ENCODE measurements around the gene C6orf163.

C6orf163 gene

DNA sequence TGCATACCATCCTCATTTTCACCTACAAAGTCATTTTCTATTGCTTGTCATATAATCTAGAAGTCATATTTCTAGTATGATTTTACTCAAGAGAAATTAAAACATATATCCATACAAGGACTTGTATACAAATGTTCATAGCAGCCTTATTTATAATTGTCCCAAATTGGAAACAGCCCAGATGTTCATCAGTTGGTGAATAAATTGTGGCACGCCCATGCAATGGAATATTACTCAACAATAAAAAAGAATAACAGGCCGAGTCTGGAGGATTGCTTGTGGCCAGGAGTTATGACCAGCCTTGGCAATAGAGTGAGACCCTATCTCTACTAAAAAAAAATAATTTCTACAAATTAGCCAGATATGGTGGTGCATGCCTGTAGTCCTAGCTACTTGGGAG, 28.8 kb downstream of the C6orf163 start:
- H3K4me3 ChIP-seq (ENCODE audit: low read depth, low read length) = no peak overlapping the region
- DNase-seq (ENCODE audit: low read depth) = no peak
- TF ChIP-seq, protein P1, sequence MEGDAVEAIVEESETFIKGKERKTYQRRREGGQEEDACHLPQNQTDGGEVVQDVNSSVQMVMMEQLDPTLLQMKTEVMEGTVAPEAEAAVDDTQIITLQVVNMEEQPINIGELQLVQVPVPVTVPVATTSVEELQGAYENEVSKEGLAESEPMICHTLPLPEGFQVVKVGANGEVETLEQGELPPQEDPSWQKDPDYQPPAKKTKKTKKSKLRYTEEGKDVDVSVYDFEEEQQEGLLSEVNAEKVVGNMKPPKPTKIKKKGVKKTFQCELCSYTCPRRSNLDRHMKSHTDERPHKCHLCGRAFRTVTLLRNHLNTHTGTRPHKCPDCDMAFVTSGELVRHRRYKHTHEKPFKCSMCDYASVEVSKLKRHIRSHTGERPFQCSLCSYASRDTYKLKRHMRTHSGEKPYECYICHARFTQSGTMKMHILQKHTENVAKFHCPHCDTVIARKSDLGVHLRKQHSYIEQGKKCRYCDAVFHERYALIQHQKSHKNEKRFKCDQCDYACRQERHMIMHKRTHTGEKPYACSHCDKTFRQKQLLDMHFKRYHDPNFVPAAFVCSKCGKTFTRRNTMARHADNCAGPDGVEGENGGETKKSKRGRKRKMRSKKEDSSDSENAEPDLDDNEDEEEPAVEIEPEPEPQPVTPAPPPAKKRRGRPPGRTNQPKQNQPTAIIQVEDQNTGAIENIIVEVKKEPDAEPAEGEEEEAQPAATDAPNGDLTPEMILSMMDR (IDR thresholded peaks at IDR 0.05; ENCODE audit: low read depth, low read length, missing control alignments) = no peak

DNA sequence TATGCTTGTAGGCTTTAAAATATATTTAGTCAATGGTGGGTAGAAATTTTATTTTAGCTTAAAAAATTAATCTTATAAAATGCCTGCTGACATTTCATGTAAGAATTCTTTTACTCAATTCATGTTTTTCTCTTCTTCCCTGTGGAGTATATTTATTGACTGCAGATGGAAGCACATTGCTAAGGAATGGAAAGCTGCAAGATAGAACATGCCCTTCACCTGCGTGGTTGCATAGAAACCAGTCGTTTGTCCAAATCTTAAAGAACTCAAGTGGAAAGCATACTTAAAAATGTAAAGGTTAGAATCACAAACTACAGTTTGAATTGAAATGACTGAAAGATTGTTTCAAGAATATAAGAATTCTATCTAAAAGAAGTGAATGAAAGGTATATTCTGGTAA, 30.7 kb downstream of the C6orf163 start:
- TF ChIP-seq, protein P1 (IDR thresholded peaks at IDR 0.05; ENCODE audit: low read depth, low read length, missing control alignments) = no peak
- no peak overlapping the region for H3K4me3 ChIP-seq (ENCODE audit: low read depth, low read length)
- no peak for DNase-seq (ENCODE audit: low read depth)

DNA sequence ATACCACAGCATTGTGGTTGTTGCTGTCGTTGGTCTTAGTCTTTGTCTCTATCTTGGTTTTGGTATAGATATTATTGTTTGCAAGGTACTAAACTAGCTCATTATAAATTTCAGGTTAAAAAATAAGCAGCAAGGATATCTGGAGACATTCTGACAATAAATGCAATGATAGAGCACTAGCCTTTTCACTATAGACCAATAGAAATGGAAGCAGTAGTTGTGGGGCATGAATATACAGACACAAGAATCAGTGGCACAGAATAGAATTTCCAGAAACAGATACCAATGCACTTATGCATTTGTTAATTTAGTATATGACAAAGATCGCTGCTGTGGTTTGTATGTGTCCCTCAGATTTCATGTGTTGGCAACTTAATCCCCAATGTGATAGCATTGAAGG, 32.0 kb downstream of the C6orf163 start:
- H3K4me3 ChIP-seq (ENCODE audit: low read depth, low read length) = no peak overlapping the region
- DNase-seq (ENCODE audit: low read depth) = no peak
- TF ChIP-seq, protein P1 (IDR thresholded peaks at IDR 0.05; ENCODE audit: low read depth, low read length, missing control alignments) = no peak

DNA sequence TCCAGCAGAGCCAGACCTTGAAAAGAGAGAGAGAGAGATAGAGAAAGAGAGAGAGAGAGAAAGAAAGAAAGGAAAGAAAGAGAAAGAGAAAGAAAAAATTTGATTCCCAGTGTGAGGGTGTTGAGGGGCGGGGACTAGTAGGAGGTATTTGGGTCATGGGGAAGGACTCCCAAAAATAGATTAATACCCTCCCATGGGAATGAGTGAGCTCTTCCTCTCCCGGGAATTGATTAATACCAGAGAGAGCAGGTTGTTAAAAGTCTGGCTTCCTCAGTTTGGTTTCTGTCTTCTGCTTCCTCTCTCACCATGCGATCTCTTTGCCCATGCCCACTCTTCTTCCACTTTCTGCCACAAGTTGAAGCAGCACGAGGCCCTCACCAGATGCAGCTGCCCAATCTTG, 34.3 kb downstream of the C6orf163 start:
- H3K4me3 ChIP-seq (ENCODE audit: low read depth, low read length) = no peak overlapping the region
- DNase-seq (ENCODE audit: low read depth) = no peak
- TF ChIP-seq, protein P1 (IDR thresholded peaks at IDR 0.05; ENCODE audit: low read depth, low read length, missing control alignments) = no peak

DNA sequence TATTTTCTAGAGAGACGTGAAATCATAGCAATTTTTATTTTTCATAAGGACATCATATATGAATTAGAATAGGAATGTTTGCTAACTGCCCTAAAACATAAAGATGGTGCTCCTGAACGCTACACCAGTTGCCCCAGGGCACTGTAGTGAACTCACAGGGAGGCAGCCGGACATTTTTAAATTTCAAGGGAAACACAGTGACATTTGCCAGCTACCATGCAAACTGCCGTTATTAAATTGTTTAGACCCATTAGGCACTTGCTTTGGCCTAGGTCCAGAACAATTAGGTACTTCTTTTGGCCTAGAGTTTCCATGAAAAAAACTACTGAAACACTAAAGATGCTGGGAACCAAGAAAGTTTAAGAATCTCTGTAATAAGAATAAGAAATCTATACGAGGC, 38.2 kb downstream of the C6orf163 start:
- TF ChIP-seq, protein P1 (IDR thresholded peaks at IDR 0.05; ENCODE audit: low read depth, low read length, missing control alignments) = no peak
- no peak overlapping the region for H3K4me3 ChIP-seq (ENCODE audit: low read depth, low read length)
- no peak for DNase-seq (ENCODE audit: low read depth)

DNA sequence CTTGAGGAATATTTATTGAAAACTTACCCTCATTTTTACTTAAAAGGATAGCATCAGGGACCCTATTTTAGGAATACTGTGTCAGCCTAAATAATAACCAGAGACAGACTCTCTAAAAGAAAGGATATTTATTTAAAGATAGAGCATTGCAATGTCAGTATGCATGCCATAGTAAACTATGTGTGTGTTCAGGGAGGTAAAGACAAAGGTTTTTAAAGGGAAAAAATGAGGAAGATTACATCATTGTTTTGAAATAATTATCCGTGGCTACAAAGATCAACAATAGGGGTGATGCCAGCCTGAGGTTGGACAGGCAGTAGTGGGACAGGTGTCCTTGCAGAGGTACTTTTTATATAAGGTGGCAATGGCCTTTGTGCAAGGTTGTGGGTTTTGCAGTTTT, 39.4 kb downstream of the C6orf163 start:
- no peak overlapping the region for H3K4me3 ChIP-seq (ENCODE audit: low read depth, low read length)
- DNase-seq (ENCODE audit: low read depth) = no peak
- TF ChIP-seq, protein P1 (IDR thresholded peaks at IDR 0.05; ENCODE audit: low read depth, low read length, missing control alignments) = no peak

DNA sequence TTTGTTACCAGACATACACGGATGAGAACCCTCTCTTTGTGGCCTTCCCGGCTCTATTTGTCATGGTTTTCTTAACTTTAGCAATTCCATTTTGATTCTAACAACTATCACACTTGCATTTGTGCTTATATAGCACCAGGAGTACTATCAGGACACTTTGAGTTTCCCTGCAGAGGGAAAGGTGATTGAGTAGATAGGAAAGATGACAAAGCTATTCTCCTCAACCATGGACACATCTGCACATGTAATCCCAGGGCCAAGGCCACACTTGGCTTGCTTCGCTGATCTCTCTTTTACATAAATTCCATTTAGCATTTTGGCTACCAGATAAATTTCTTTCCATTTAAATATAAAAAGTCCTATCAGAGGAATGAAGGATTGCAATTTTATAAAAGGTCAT, 39.8 kb downstream of the C6orf163 start:
- TF ChIP-seq, protein P1 (IDR thresholded peaks at IDR 0.05; ENCODE audit: low read depth, low read length, missing control alignments) = no peak
- no peak for DNase-seq (ENCODE audit: low read depth)

More for the DNA sequence above, 39.8 kb downstream of the C6orf163 start:
- H3K4me3 ChIP-seq (ENCODE audit: low read depth, low read length) = no peak overlapping the region
